Esophagus mucosa (tissue), 1 donor: ENCODE data around the gene PPIL1. TPM values are rescaled to one million over a fixed set of nuclear protein-coding genes. Genes with fewer than 3 reads are reported as not detected.
"Not testable (repeated sequence)": the region's sequence is repeated elsewhere in the genome, so short reads cannot be mapped to it uniquely, and the experiment has no call there.

Experiments used
- ATAC-seq: fragments of 200-7000 bp; cut with Tn5 transposase; one replicate; pipeline ENCODE4 v1.9.1; 2020
- total RNA-seq: library from RNA; stranded (reverse); gene quantifications from one replicate; pipeline ENCODE4 v1.2.4, GENCODE V29; 2023
- donor health status: DM: yes; HTN: yes; CAD: no.

PPIL1 gene
- total RNA-seq, 1 donor from 2014 or later, result 25.5 TPM

DNA sequence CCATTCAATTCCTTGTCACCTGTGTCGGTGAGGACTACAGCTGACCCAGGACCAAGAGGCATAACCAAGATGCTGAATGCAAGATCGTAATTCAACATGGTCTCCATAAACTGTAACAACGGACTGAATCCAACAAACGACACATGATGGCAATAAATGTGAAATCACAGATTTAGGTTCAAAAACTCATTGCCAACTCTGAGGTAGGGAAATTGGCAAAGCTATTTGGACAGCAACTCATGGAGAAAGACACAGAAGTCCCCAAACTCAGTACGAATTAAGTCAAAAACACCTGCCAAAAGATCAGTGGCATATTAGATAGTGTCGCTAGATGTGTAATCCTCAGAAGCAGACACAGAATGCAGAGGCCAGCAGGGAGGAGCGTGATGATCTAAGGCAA is 60.4 kb downstream of the PPIL1 start:
- no peak for ATAC-seq

- ATAC-seq, result no peak
Observed at GRCh38 chr6:36813526-36813925, 61.1 kb downstream of the PPIL1 start.

DNA sequence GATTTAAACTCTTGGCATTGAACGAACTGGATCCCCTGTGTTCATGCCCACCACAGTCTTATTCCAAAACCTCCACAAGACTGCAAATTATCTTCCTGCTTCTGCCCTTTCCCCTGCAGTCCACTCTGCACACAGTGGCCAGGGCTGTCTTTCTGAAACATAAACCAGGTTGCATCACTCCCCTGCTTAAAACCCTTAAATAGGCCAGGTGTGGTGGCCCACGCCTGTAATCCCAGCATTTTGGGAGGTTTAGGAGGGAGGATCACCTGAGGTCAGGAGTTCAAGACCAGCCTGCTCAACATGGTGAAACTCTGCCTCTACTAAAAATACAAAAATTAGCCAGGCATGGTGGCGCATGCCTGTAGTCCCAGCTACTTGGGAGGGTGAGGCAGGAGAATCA is 61.6 kb downstream of the PPIL1 start:
- ATAC-seq, result not testable (repeated sequence)

DNA sequence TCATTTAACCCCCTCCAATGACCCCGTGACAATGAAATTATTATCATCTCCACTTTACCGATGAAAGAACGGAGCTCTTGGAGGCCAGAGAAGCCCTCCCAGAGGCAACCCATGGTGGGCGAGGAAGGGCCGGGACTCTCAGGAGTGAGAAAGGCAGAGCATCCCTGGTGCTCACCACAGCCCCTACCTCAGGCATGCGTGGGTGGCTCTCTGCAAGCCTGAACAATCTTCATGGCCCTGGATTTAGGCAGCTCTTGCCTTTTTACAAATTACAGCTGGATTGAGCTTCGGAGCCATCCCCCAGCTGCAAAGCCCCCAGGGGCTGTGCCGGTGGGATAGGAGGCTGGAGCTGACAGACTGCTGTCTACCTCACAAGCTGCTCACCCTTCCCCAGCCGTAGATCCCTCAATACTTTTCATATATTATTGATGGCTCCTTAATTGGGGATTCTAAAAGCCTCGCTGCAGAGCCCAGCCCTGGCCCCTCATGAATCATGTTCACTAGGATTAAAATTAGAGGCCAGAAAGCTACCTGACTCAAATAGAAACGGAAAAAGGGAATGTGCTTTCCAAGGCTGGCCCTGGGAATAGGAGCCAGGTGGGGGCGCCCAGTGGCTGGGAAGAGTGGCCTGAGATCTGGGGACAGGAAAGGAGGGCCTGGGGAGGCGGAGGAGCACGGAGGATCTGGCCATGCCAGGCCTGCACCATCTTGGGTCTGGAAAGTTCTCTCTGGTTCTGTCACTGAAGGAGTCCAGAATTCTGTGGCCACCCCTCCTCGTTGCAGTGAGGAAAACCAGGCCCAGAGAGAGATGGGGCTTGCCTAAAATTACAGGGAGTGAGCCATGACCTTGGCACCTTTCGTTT is 64.4 kb downstream of the PPIL1 start:
- no peak for ATAC-seq

GRCh38 chr6:36809156-36809555 is 65.4 kb downstream of the PPIL1 start:
- no peak for ATAC-seq

DNA sequence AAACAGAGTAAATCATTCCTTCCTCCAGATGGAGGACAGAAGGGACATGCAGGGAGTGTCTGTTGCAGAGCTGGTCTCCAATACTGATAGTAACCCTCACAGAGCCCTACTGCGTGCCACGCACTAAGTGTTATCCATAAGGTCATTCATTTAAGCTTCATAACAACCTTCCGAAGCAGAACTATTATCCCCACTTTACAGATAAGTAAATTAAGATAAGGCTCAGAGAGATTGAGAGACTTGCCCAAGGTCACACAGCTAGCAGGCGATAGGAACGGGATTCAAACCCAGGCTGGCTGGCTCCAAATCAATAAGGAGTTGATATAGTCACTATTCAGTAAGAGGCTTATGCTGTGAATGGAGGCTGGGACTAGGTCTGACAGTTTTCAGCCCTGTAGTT is 66.0 kb downstream of the PPIL1 start:
- ATAC-seq, result no peak

GRCh38 chr6:36807750-36808149 is 66.9 kb downstream of the PPIL1 start:
- ATAC-seq, result no peak

- ATAC-seq, result no peak
Observed at GRCh38 chr6:36807143-36807542, 67.5 kb downstream of the PPIL1 start.

DNA sequence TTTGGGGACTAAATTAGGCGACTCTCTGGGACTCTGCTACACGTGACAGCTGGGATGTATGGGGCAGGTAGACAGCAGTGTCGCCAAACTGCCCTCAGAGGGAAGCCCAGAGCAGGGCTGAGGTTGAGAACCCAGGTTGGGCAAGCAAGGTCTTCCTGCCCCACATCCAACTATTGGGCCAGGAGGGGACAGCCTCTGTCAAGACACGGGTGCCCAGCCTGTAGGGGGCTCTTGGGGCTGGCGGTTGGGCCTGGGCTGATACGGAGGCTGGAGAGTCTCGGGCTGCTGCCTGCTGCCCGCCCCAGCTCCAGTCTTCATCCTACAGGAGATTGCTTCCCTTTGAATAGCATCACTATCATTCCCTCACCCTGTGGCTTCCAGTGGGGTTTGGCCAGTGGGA is 68.7 kb downstream of the PPIL1 start:
- ATAC-seq, result no peak

GRCh38 chr6:36805096-36805797 is 69.4 kb downstream of the PPIL1 start:
- no peak for ATAC-seq

Other genes with a start within 250 kb of the PPIL1 start
- 145 TPM for gene CDKN1A, start 196.1 kb downstream of the PPIL1 start, total RNA-seq
- 0.36 TPM for gene RAB44, start 177.0 kb downstream of the PPIL1 start, total RNA-seq
- gene CPNE5, start 35.4 kb downstream of the PPIL1 start, total RNA-seq, result 1.00 TPM
- gene C6orf89, start 11.1 kb upstream of the PPIL1 start, total RNA-seq, result 33.6 TPM
- gene PI16, start 79.9 kb upstream of the PPIL1 start, total RNA-seq, result 0.20 TPM
- 88.0 TPM for gene MTCH1, start 111.4 kb upstream of the PPIL1 start, total RNA-seq
- gene FGD2, start 130.9 kb upstream of the PPIL1 start, total RNA-seq, result 9.8 TPM